Measurements from ENCODE around the gene TACC2. TPM values are rescaled to one million over a fixed set of nuclear protein-coding genes. Genes with fewer than 3 reads are reported as not detected.

The TACC2 gene
- total RNA-seq, 1 experiment from 2014 or later: 15.8 TPM

- Histone ChIP-seq H3K9me3 (ENCODE audit: insufficient read depth, low read depth) (no peaks in the 10 kb centered on the region), H3F3A (ENCODE audit: insufficient read depth, low read depth) (no peaks in the 10 kb centered on the region), H3K4me3 (no peak overlapping the region), H3K4me2 (no peak overlapping the region), H3K4me1 (replicated peaks; ENCODE audit: insufficient read depth) (no peaks in the 10 kb centered on the region), H3K79me2 (ENCODE audit: low read depth) (no peaks in the 10 kb centered on the region), H3K27ac (no peak overlapping the region), H2AFZ (no peak overlapping the region), H4K20me1 (ENCODE audit: insufficient read depth) (no peaks in the 10 kb centered on the region), H3K36me3 (ENCODE audit: low read depth) (no peaks in the 10 kb centered on the region), H3K9me2 (ENCODE audit: insufficient read depth) (no peaks in the 10 kb centered on the region), H3K27me3 (ENCODE audit: insufficient read depth, low read depth) (no peaks in the 10 kb centered on the region)
- CTCF ChIA-PET: no interaction called here
- no peak for TF ChIP-seq CTCF (conservative IDR thresholded peaks at IDR 0.05)
- no peak for TF ChIP-seq EZH2 (IDR thresholded peaks at IDR 0.05; ENCODE audit: low read depth)
- intact Hi-C loops (cut with micrococcal nuclease; ENCODE audit: unreplicated experiment): no loop called here
- no peak for DNase-seq
- no TSS peak for BruUV-seq (replicated peaks)
- POLR2A ChIA-PET (ENCODE audit: unreplicated experiment): no interaction called here
Measured at GRCh38 chr10:122151121-122151694, 162.2 kb downstream of the TACC2 start.

GRCh38 chr10:122152544-122152943, 163.6 kb downstream of the TACC2 start:
- no peak overlapping the region for H3K27ac ChIP-seq
- no peak for TF ChIP-seq CTCF (conservative IDR thresholded peaks at IDR 0.05)
- TF ChIP-seq EZH2 (IDR thresholded peaks at IDR 0.05; ENCODE audit: low read depth): no peak
- no peaks in the 10 kb centered on the region for H3K79me2 ChIP-seq (ENCODE audit: low read depth)
- H3K27me3 ChIP-seq (ENCODE audit: insufficient read depth, low read depth): no peaks in the 10 kb centered on the region
- intact Hi-C loops (cut with micrococcal nuclease; ENCODE audit: unreplicated experiment): no loop called here
- no peak for DNase-seq
- POLR2A ChIA-PET (ENCODE audit: unreplicated experiment): no interaction called here
- no peak overlapping the region for H3K4me2 ChIP-seq
- no peaks in the 10 kb centered on the region for H3K4me1 ChIP-seq (replicated peaks; ENCODE audit: insufficient read depth)
- no TSS peak for BruUV-seq (replicated peaks)
- no peak overlapping the region for H2AFZ ChIP-seq
- no peaks in the 10 kb centered on the region for H4K20me1 ChIP-seq (ENCODE audit: insufficient read depth)
- H3F3A ChIP-seq (ENCODE audit: insufficient read depth, low read depth): no peaks in the 10 kb centered on the region
- H3K36me3 ChIP-seq (ENCODE audit: low read depth): no peaks in the 10 kb centered on the region
- H3K4me3 ChIP-seq: no peak overlapping the region
- CTCF ChIA-PET: no interaction called here
- no peaks in the 10 kb centered on the region for H3K9me3 ChIP-seq (ENCODE audit: insufficient read depth, low read depth)
- H3K9me2 ChIP-seq (ENCODE audit: insufficient read depth): no peaks in the 10 kb centered on the region

GRCh38 chr10:122154031-122154544, 165.1 kb downstream of the TACC2 start:
- Histone ChIP-seq H3F3A (ENCODE audit: insufficient read depth, low read depth) (no peaks in the 10 kb centered on the region), H3K27ac (no peak overlapping the region), H4K20me1 (ENCODE audit: insufficient read depth) (no peaks in the 10 kb centered on the region), H2AFZ (no peak overlapping the region), H3K36me3 (ENCODE audit: low read depth) (no peaks in the 10 kb centered on the region), H3K9me3 (ENCODE audit: insufficient read depth, low read depth) (no peaks in the 10 kb centered on the region), H3K4me1 (replicated peaks; ENCODE audit: insufficient read depth) (no peaks in the 10 kb centered on the region), H3K27me3 (ENCODE audit: insufficient read depth, low read depth) (no peaks in the 10 kb centered on the region), H3K4me3 (no peak overlapping the region), H3K79me2 (ENCODE audit: low read depth) (no peaks in the 10 kb centered on the region), H3K4me2 (no peak overlapping the region), H3K9me2 (ENCODE audit: insufficient read depth) (no peaks in the 10 kb centered on the region)
- ChIA-PET CTCF (no interaction called here), POLR2A (ENCODE audit: unreplicated experiment) (no interaction called here)
- TF ChIP-seq EZH2 (IDR thresholded peaks at IDR 0.05; ENCODE audit: low read depth) (no peak), CTCF (conservative IDR thresholded peaks at IDR 0.05) (no peak)
- DNase-seq: no peak
- no TSS peak for BruUV-seq (replicated peaks)
- intact Hi-C loops (cut with micrococcal nuclease; ENCODE audit: unreplicated experiment): no loop called here
